ENCODE results near the gene SYTL5.

Gene SYTL5

DNA sequence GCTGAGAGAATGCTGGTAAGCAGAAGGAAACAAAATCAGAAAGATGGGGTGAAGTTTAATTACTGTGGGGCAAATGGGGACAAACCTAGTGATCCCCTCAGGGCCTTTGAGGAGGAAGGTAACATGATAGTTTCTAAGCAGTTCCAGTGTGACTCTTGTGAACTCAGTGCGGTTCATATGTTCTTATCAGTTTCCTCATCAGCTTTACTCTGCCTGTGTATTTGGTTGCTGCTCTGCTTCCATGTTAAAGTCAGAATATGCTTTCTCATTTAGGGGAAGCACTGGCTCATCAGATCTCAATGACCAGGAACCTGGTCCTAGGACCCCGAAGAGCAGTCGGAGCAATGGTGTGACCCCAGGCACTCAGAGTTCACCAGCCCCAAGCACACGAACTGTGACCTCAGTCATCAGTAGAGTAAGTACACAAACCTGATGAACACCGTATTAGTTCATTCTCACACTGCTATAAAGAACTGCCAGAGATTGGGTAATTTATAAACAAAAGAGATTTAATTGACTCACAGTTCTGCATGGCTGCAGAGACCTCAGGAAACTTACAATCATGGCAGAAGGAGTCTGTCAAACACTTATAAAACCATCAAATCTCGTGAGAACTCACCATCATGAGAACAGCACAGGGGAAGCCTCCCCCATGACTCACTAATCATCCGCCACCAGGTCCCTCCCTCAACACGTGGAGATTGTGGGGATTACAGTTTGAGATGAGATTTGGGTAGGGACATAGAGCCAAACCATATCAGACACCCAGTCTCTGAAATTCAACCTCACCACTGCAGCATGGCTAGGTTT is 83.0 kb downstream of the SYTL5 start:
- no peak for DNase-seq (ENCODE audit: low spot score)

DNA sequence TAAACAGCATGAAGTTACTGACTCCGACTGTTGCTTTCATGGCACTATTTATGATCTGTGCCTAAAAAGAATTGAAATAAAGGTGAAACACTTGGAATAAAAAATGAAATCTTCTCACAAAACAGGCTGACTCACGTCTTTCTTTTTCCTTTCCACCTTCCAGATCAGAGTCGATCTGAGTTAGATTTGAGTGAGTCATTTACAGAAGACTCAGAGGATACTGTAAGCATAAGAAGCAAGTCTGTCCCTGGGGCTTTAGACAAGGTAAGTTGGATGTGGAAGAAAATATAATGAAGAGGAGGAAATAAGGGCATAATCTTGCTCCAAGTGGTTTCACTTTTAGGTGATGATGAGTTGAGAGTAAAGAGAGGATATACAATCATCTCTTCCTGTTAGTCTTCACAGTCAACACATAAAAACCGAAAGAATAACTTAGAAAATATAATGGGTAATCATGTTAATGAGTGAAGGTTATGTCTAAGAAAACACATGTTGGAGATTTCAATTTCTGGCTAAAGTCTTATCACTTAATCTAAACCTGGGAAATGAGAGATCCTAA is 89.7 kb downstream of the SYTL5 start:
- no peak for DNase-seq (ENCODE audit: low spot score)

DNA sequence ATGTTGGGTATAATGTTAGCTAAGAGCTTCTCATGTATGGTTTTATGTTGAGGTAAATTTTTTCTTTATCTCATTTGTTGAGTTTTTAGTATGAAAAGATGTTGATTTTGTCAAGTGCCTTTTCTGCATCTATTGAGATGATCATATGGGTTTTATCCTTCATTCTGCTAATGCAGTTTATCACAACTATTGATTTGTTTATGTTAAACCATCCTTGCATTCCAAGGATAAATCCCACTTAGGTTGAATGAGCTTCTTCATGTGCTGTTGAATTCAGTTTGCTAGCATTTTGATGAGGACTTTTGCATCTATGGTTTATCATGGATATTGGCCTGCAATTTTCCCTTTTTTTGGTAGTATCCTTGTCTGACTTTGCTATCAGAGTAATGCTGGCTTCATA is 93.3 kb downstream of the SYTL5 start:
- no peak for DNase-seq (ENCODE audit: low spot score)

DNA sequence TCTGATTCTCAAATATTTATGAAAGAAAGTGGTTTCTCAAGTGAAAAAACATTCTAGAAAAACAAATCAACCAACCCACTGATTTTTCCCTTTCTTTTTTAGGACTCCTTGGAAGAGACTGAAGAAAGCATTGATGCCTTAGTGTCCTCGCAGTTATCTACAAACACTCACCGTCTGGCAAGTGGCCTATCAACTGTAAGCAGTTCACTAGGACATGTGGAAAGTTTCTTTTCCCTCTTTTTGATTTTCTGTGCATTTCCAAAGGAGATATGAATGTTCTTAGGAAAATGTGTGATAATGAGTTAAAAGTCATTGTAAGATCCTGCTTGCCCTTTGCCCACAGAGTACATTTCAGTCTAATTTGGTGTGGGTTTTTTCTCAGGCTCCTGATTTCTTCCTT is 95.9 kb downstream of the SYTL5 start:
- no peak for DNase-seq (ENCODE audit: low spot score)

DNA sequence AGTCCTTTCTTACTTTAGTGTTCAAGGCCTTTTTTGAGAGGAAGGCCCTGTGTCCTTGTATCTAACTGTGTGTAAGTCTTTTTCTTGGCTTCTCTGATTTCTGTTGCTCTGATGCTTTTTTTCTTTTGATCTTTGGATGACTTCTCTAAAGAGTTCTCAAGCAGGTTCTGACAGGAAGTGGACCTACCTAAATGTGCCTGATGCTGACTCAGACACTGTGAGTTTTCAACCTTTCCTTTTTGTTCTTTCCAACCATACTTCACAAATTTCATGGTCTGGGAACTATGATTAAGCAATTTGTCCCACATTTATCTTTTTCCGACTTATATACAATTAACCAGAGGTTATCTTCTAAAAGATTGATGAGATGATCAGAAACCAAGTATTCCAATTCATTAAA is 96.5 kb downstream of the SYTL5 start:
- no peak for DNase-seq (ENCODE audit: low spot score)

DNA sequence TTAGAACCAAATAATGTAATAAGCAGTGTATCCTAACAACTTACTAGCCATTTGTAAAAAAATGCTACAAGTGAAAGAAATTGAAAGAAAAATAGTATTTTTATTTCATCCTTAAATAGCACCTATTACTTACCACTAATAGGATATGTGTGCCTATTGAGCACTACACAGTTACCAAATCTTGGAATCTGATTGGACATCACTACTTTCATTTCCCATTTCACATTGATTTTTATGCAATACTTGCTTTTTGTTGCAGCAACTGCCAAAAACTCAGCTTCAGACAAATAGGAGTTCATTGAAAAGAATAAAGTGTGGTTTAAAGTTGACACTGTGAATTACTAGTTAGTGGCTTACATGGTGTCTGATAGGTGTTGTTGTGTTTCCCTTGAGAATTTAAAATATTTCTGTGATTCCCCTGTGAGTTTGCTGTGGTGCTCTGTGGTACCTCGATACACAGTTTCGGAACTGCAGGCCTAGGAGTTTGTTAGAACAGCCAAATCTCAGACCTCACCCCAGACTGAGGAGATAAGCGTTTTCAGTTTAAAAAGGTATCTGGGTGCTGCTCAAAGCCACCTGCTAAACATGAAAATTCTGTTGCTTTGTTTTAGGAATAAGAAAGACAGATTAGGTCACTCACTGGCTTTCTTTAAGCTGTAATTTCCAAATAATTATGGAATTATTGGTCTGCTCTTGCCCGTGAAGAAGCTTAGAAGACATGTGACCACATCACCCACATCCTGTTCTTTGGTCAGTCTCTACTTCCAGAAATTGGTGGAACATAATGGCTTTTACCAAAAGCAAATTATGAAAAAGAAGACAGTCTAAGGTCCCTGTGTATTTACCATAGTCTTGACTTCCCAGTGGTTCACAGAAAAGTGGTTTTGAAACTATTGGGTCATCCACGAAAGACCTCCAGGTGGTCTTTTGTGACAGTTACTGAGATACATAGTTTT is 97.8 kb downstream of the SYTL5 start:
- no peak for DNase-seq (ENCODE audit: low spot score)

DNA sequence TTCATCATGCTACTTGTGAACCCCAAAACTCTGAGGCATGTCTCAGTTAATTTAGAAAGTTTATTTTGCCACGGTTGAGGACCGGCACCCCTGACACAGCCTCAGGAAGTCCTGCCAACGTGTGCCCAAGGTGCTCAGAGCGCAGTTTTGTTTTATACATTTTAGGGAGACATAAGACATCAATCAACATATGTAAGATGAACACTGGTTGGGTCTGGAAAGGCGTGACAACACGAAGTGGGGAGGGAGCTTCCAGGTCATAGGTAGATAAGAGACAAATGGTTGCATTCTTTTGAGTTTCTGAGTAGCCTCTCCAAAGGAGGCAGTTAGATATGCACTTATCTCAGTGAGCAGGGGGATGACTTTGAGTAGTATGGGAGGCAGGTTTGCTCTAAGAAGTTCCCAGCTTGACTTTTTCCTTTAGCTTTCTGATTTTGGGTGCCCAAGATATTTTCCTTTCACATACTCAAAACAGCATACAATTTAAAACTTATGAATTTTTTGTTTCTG is 98.9 kb downstream of the SYTL5 start:
- no peak for DNase-seq (ENCODE audit: low spot score)

DNA sequence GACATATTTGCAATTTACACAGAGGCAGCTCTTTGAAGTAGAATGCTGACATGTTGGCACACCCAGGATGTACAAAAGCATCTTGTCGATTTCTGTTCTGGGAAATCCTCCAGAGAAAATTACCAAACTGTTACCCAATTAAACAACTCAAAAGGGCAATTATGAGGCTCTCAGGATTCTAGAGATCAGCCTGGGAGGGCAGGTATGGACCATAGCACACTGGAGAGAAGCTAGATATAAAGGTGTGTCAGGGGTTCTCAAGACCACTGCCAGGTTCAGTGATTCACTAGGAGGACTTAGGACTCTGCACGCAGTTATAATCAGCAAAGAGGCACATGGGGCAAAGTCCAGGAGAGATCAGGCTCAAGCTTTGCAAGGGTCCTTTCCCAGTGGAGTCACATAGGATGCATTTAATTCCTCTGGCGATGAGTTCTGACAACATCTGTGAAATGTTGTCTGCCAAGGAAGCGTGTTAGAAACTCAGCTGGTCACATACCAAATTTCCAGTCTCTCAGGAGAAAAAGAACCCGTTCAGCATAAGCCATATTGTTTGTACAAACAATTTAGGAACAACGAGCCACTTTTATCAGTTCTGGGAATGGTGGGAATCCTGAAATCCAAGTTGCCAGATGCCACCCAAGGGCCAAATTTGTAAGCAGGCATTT is 100.8 kb downstream of the SYTL5 start:
- DNase-seq (ENCODE audit: low spot score): no peak

DNA sequence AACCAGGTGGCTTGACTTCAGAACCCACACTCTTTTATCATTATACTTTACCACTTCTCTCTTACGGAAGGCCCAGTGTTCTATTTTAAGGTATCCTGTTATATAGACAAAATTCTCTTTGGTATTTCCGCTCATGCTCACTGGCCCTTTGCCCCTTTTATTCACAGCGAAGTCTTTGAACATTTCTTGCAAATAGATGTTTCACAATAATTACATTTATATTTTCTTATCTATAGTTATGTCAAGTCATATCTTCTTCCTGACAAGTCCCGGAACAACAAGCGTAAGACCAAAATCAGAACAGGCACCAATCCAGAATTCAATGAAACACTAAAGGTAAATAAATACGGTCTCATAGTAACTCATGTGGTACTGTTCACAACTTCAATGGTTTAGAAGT is 102.0 kb downstream of the SYTL5 start:
- no peak for DNase-seq (ENCODE audit: low spot score)

DNA sequence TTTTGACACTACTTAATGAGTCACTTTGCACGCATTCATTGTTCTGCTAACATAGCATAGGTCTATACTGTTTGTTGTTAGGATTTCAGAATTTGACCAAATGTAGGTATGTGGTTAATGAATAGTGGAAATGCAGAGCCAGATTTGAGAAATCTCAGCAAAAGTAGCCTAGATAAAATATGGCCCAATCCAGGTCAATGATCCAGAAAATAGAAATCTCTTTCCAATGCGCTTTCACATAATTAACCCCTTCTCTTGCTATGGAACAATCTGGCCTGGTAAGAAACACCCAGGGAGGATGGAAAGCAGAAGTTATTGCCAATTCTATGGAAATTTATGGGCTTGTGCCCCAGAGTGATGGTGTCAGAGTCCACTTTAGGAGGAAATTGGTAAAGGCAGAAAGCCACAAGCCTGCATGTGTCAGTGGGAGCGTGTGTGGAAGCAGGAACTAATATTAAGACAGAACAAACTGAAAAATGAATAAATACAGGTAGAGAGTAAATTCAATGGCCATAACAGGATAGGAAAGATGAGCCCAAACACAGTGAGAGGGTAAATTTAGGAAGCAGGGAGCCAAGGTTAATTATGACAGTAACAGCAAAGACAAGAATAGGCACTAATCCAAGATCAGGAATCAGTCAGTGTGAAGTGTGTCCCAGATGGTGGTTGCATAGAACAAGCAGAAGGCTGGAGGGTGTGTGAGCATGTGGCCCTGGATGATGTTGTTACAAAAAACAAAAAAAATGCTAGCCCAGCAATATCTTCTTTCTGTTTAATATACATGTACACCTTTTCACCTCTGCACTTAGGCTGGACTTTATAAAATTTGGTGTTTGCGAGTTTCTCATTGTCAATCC is 102.9 kb downstream of the SYTL5 start:
- no peak for DNase-seq (ENCODE audit: low spot score)

DNA sequence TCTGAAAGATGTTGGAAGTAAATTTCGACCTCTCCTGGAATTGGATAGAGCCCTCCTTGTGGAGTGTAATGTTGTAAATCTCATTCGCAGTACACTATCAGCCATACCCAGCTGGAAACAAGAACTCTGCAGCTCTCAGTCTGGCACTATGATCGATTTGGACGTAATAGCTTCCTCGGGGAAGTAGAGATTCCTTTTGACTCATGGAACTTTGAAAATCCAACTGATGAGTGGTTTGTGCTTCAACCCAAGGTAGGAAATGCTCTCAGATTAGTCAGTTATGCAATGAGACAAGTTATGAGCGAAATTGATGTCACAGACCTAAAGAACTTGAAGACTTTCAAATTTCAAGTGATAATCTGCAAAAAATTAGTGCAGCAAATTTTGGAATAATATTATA is 103.9 kb downstream of the SYTL5 start:
- DNase-seq (ENCODE audit: low spot score): no peak

DNA sequence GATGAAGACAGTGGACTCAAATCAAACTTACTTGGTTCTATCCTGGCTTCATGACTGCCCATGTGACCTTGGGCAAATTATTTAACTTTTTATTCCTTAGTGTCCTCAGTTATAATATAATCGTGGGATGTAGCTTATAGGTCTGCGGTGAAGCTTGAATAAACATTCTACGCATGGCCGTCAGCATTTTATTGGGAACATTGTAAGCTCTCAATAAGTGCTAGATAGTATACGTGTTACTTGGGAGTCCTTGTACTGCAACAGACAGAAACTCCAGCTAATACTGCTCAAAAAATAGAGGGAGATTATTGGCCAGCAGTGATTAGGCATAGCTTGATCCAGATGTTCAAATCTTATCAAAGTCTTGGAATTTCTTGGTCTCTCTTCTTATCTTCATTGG is 104.8 kb downstream of the SYTL5 start:
- no peak for DNase-seq (ENCODE audit: low spot score)

DNA sequence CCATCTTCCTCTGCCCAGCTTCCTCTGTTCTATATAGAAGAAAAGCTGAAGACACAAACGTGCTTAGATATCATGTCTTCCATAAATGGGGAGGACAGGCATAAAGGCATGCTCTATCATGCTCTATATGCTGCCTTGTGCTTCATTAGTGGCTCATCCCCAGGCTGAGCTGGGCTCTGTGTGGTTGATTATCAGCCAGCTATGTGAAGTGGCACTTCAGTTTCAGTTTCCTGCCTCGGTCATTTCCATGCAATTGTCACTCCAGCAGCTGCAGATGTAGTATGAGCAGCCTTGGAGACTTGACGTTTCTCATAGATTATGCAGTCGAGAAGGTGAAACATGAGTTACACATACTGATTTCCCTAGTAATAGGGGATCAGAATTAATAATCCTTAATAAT is 106.2 kb downstream of the SYTL5 start:
- DNase-seq (ENCODE audit: low spot score): no peak

DNA sequence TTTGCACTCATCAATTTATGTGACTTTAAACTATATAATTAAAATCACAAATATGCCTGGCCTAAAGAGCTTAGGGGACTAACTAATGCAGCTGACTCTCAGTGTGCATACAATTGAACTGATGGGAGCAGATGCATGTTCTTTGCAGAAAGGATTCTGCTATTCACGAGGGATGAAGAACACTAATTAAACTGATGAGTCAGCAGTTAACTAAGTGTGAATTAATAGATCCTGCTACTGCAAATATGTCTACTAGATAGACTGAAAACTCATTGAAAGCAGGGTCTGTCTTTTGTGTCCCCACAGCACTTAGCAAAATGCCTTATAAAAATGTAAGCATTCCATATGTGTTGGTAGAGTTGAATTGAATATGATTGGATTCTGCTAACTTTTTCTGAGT is 110.4 kb downstream of the SYTL5 start:
- no peak for DNase-seq (ENCODE audit: low spot score)

DNA sequence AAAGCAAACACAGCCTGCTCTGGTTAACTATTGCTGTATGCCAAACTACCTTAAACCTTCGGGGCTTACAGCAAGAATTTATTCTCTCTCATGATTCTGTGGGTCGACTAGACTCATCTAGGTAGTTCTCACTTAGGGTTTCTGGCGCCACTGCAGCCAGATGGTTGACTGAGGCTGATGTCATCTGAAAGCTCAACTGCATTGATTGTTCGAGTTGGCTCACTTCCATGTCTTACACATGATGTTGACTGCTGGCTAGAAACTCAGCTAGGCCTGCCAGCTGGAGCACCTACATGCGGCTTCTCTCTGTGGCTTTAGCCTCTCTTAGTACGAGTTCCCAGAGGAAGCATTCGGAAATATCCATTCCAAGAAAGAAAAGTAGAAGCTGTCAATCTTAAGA is 111.1 kb downstream of the SYTL5 start:
- no peak for DNase-seq (ENCODE audit: low spot score)

DNA sequence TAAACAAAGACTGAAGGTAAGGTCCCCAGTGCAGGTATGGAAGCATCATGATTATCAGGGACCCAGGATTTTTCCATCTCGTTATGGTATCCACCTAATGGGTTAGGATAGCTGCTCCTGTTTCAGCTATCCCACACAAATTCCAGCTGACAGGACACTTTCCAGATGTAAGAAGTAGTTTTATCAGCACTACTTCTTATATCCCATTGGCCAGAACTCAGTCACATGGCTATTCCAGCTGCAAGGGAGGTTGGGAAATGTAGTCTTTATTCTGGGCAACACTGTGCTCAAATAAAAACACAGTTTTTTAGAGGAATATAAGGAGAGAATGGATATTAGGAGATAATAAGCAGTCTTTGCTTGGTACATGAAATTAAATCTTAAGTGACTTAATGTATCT is 117.6 kb downstream of the SYTL5 start:
- no peak for DNase-seq (ENCODE audit: low spot score)

DNA sequence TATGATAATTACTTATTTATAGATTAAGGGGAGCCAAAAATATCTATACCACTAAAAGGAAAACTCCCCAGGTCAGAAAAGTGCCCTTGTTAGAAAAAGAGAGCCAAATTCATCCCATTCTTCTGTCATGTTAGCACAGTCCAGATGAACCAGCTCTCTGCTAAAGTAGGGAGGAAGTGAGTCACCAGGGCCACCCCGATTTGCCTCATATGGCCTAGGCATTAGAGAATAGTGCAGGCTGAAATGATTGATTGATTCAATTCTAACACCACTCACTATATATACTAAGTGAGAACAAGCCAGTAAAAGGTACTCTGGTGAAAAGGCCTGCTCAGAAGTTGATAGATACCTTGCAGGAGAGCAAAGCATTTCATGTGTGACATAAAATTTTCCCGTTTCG is 119.8 kb downstream of the SYTL5 start:
- no peak for DNase-seq (ENCODE audit: low spot score)

DNA sequence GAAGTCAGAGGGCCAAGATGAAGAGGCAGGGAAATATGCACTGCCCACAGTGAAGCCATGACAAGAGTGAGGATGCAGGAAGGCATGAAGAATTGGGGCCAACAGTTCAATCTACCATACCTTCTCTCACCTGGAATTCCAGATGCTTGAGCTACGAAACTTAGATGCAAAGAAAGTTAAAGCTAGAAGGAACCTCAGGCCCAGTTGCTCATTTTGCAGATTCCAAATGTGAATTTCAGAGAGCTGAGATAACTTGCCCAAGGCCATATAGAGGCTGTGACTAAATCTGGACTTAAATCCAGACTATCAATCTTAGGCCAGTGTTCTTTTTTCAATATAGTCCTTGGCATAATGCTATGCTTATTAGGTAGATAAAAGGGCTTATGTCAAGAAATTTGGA is 121.6 kb downstream of the SYTL5 start:
- DNase-seq (ENCODE audit: low spot score): no peak

DNA sequence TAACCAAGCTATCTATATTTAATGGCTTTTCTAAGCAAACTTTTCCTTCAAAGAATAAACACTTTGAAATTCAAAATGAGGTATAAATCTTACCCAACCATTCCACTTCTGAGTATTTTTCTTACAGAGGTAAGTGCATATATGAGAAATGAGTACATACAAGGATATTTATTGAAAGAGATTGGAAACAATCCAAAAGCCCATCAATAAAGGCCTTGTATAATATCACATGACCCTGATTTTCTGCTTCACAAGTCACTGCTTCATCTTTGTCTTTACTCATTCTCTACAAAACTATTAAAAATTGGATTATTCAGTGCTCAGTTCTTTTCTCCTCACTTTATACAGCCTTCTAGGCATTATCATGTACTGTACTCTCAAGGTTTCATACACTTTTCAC is 123.0 kb downstream of the SYTL5 start:
- DNase-seq (ENCODE audit: low spot score): no peak

DNA sequence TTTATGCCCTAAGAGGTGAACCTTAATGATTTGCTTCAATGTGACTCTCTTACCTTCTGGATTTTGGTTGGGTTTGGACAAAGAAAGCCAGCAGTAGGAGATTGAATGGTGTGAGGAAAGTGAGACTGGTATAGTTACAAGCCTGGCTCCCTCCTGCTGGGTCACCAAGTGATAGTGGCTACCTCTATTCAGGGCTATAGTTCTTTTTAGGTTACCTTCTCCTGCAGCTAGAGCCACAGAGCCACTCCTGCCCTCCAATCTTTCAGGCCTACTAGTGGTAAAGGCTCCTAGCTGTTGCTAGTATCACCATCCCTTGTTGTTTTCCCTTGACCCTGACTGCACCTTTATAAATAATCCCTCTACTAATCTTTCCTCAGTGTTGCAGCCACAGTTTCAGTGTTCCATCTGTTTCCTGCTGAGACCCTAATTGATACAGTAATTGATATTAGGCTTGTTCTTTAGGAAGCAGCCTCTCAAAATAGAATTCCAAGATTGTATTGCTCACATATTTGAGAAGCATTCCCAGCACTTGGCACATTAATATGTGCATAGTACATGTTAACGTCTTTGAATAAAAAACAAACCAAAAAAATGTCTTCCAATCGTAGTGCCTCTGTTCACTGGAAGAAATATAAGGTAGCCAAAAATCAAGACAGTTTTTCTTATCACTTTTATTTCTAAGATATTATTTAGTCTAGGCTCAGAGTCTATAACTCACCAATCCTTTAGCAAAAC is 132.0 kb downstream of the SYTL5 start:
- DNase-seq (ENCODE audit: low spot score): no peak

DNA sequence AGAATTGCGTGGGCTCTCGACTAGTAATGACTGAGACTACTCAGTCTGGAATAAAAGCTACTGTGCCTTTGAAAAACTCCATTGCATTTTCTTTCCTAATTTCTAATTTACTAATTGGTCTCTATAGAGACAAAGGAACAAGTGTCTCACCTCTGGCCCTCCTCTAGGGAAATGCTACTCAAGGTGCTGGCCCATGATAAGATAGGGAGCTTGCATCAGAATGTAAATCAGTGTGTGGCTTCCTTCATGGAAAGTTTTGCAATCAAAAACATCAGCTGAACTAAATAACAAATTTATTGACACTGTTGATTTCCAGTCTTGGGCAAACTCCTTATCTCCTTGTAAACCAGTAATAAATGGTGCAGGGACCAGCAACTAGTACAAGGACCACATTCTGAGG is 132.5 kb downstream of the SYTL5 start:
- no peak for DNase-seq (ENCODE audit: low spot score)

Data from putamen (tissue), 1 donor.